GM18502 (cell line): ENCODE results near the gene SLC25A11.

ENCODE experiments used
- ATAC-seq: cut with Tn5 transposase; IDR thresholded peaks from one replicate; pipeline ENCODE4 v1.9.1; 2021; ENCODE audit warnings: mild to moderate bottlenecking; ENCODE audit not compliant: unreplicated experiment, poor library complexity

Gene SLC25A11

DNA sequence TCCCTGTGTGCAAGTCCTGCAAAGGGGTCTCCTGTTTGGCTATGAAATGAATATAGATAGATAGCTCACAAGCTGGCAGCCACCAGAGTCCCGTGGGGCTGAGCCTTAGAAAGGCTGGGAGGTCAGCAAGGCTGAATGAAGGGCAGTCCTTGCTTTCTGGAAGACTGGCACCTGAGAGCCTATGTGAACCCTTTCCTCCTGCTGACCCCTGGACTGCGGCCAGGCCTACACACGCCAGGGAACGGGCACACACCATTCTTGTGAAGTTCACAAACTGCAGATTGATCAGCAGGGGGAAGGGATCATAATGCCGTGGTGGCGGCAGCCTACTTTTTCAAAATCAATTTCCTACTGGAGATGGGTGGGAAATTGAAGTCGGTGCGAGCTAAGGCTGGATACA, 41.5 kb downstream of the SLC25A11 start:
- ATAC-seq: no peak

DNA sequence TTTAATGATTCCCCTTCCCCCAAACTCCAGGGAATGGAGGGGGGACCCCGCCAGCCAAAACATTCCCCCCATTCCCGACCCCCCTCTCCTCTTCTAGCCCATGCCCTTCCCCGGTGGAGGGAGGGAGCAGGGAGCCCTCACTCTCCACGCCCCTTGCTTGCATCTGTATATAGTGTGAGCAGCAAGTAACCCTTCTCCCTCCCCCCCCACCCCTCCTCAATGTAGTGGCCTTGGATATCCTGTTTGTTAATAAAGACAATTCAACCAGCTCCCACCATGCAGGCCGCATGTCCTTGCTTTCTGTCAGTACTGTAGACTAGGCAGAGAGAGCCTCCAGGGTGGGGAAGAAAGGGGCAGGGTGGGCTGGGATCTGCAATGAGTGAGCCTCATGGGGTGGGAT, 42.1 kb downstream of the SLC25A11 start:
- ATAC-seq: no peak

DNA sequence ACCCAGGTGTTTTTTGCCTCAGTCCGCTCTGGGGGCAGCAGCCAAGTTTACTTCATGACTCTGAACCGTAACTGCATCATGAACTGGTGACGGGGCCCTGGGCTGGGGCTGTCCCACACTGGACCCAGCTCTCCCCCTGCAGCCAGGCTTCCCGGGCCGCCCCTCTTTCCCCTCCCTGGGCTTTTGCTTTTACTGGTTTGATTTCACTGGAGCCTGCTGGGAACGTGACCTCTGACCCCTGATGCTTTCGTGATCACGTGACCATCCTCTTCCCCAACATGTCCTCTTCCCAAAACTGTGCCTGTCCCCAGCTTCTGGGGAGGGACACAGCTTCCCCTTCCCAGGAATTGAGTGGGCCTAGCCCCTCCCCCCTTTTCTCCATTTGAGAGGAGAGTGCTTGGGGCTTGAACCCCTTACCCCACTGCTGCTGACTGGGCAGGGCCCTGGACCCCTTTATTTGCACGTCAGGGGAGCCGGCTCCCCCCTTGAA, 42.6 kb downstream of the SLC25A11 start:
- ATAC-seq: no peak

DNA sequence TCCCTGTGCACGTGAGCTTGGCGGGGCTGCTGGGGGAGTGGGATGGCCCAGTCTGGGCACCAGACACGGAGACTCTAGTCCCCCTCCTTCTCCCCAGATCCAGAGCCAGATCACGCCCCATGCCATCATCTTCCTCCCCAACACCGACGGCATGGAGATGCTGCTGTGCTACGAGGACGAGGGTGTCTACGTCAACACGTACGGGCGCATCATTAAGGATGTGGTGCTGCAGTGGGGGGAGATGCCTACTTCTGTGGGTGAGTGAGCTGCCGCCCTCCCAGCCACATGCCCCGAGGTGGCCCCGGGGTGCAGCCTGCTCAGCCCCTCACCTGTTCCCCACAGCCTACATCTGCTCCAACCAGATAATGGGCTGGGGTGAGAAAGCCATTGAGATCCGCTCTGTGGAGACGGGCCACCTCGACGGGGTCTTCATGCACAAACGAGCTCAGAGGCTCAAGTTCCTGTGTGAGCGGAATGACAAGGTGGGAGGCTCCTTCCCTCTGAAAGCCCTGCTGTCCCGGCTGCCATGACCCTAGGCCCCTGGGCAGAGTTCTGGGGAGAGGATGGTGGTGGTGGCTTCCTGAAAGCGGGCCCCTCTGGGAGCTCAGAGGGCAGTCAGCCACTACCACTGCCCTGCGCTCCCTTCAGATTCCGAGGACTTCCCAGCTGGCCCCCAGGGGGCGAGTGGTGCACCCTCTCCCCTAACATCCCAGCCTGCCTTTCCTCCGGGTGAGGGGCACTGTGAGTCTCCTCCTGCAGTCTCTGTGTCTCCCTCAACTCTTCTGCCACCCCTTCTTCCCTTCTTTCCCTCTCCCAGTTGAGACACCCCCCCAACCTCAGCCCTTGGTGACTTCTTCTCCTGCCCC, 43.3 kb downstream of the SLC25A11 start:
- no peak for ATAC-seq

DNA sequence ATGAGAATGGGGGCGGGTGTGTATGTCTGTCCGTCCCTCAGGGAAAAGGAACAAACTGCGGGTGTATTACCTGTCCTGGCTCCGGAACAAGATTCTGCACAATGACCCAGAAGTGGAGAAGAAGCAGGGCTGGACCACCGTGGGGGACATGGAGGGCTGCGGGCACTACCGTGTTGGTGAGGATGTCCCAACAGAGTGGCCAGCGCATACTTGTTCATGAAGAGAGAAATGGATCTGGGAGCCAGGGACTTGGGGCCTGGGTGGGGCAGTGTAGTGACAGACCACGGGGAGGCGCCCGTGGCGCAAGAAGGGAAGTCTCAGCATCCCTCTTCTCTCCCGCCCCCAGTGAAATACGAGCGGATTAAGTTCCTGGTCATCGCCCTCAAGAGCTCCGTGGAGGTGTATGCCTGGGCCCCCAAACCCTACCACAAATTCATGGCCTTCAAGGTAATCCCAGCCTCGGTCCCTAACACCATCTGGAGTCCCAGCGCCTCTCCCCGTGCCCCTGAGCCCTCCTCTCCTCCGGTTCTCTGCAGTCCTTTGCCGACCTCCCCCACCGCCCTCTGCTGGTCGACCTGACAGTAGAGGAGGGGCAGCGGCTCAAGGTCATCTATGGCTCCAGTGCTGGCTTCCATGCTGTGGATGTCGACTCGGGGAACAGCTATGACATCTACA, 44.1 kb downstream of the SLC25A11 start:
- no peak for ATAC-seq

DNA sequence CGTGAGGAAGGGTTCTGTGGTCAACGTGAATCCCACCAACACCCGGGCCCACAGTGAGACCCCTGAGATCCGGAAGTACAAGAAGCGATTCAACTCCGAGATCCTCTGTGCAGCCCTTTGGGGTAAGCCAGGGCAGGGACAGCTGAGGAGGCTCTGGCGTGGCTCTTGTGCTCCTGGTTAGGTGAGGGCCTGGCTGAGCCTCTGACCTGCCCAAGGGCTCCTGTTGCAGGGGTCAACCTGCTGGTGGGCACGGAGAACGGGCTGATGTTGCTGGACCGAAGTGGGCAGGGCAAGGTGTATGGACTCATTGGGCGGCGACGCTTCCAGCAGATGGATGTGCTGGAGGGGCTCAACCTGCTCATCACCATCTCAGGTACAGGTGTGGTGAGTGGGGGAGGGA, 44.7 kb downstream of the SLC25A11 start:
- no peak for ATAC-seq

DNA sequence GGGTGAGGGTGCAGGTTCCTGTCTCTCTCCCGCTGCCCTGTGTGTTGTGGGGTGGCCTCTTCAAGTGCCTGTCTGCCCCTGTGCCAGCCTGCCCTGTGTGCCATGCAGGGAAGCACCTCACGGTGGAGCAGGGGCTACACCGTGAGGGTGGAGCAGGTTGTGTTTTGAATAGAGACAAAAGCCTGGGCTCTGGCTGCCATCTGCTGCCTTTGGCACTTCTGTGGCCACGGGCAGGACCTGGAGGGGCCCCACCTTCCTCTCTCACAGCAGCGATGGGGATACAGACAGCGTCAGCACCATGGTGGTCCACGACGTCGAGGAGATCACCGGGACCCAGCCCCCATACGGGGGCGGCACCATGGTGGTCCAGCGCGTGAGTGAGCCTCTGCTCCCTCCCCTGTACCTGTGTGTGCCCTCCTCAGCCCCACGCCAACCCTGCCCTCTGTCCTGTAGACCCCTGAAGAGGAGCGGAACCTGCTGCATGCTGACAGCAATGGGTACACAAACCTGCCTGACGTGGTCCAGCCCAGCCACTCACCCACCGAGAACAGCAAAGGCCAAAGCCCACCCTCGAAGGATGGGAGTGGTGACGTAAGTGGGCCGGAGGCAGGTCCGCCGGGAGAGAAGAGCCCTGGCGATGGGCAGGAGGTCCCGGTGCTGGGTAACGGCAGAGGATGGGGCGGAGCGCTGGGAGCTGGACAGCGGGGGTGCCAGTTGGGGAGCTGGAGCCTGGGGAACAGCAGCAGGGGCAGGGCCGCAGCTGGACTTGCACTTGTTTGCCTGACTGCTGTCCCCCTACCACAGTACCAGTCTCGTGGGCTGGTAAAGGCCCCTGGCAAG, 45.9 kb downstream of the SLC25A11 start:
- no peak for ATAC-seq

DNA sequence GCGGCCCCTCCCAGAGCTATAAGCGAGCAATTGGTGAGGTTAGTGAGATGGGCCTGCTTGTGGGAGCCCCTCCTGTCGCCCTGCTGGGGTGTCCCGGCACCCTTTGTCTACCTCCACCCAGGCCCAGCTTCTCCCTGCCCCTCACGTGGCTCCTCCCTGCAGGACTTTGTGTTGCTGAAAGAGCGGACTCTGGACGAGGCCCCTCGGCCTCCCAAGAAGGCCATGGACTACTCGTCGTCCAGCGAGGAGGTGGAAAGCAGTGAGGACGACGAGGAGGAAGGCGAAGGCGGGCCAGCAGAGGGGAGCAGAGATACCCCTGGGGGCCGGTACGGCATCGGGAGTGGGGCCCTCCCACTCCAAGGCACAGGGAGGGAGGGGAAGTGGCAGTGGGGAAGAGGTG, 46.6 kb downstream of the SLC25A11 start:
- no peak for ATAC-seq

DNA sequence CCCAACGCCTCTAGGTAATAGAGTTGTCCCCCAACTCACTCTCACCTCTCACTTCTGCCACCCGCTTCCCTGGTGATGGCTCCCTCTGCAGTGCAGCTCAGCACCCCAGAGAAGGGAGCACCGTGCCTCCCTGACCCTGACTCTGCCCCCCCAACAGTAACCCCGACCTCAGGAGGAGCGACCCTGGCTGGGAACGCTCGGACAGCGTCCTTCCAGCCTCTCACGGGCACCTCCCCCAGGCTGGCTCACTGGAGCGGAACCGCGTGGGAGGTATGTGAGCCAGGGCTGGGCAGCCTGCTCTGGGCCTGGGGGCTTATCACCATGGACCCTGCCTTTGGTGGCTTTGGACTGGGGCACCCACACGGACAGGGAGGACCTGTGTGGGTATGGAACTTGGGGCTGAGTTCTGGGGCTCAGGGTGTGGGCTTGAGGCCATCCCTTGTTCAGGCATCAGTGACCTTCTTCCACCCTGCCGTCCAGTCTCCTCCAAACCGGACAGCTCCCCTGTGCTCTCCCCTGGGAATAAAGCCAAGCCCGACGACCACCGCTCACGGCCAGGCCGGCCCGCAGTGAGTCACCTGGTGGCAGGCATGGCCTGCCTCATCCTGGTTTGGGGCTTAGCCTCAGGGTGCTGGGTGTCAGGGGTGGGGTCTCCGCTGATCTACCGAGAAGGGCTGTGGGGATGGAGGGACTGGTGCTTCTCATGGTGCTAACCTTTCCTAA, 47.2 kb downstream of the SLC25A11 start:
- no peak for ATAC-seq

DNA sequence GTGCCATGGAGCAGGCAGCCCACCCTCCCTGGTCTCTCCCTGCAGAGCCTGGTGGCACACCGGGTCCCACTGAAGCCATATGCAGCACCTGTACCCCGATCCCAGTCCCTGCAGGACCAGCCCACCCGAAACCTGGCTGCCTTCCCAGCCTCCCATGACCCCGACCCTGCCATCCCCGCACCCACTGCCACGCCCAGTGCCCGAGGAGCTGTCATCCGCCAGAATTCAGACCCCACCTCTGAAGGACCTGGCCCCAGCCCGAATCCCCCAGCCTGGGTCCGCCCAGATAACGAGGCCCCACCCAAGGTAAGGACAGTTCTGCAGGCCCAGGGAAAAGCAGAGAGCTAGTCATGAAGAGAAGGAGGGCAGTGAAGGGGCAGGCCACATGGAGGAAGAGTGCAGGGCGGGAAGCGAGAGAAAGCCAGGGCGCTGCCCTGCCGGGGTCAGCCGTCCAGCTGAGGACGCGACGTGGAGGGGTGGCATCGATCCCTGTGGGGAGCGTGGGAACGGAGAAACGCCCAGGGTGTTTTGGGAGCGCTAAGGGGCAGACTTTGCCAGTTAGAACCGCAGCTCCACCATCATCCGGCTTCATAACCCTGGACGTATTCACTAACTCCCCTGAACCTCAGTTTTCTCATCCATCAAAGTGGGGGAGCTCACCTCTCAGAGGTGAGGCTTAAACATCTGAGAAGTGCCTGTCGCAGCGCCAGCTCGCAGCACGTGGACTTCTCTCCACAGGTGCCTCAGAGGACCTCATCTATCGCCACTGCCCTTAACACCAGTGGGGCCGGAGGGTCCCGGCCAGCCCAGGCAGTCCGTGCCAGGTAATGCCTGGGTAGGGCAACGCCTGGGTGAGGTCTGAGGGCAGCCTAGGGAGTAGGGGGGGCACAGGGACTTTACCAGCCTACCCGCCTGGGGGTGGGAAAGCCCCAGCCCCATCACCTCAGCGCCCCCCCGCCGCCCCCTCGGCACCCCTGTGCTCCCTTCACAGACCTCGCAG, 48.1 kb downstream of the SLC25A11 start:
- no peak for ATAC-seq

DNA sequence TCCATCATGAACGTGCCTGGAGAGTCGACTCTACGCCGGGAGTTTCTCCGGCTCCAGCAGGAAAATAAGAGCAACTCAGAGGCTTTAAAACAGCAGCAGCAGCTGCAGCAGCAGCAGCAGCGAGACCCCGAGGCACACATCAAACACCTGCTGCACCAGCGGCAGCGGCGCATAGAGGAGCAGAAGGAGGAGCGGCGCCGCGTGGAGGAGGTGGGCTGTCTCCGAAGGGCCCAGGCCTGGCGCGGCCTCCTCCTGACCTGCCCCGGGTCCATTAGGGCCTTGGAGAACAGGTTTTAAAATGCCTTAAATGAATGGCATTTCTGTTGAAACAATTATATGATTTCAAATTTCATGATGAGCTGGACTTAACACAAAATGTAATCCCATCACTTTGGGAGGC, 52.3 kb downstream of the SLC25A11 start:
- no peak for ATAC-seq
